Lung (tissue), 12 donors: ENCODE results near the gene AFF1. TPM values are rescaled to one million over a fixed set of nuclear protein-coding genes. Genes with fewer than 3 reads are reported as not detected.

Experiments
- ATAC-seq: fragments of 200-7000 bp; cut with Tn5 transposase; one replicate; pipeline ENCODE4 v1.9.1; 2020; ENCODE audit warnings: moderate number of reproducible peaks; ENCODE audit not compliant: insufficient read depth, low FRiP score
- DNase-seq, 3 donors: peaks; one replicate each; pipeline ENCODE4 v3.0.0-alpha.2; 2013 to 2017
- H3K27ac ChIP-seq, 2 donors: one replicate each; pipeline ENCODE4 v1.5.1; 2013; ENCODE audit warnings: mild to moderate bottlenecking in 2 of 2, moderate library complexity in 2 of 2, control low read depth in 1 of 2, inconsistent platforms in 1 of 2, low read depth in 1 of 2, low read length in 1 of 2
- H3K27me3 ChIP-seq, 3 donors: one replicate each; pipeline ENCODE4 v1.5.1; 2013; ENCODE audit warnings: low read length in 2 of 3; ENCODE audit not compliant: control insufficient read depth in 3 of 3, insufficient read depth in 3 of 3
- H3K36me3 ChIP-seq, 4 donors: one replicate each; pipeline ENCODE4 v1.5.1; 2013; ENCODE audit warnings: low read length in 4 of 4, mild to moderate bottlenecking in 1 of 4, moderate library complexity in 1 of 4; ENCODE audit not compliant: control insufficient read depth in 4 of 4, insufficient read depth in 4 of 4
- H3K4me1 ChIP-seq, 5 donors: one replicate each; pipeline ENCODE4 v1.5.1; 2013; ENCODE audit warnings: low read length in 5 of 5, mild to moderate bottlenecking in 2 of 5, moderate library complexity in 1 of 5; ENCODE audit not compliant: control insufficient read depth in 5 of 5, insufficient read depth in 5 of 5
- H3K4me3 ChIP-seq: one replicate; pipeline ENCODE4 v1.5.1; 2013; ENCODE audit warnings: mild to moderate bottlenecking, control low read depth, moderate library complexity
- H3K9ac ChIP-seq, 2 donors: one replicate each; pipeline ENCODE4 v1.5.1; 2013; ENCODE audit warnings: low read length in 2 of 2, control low read depth in 1 of 2; ENCODE audit not compliant: insufficient read depth in 1 of 2
- H3K9me3 ChIP-seq, 4 donors: one replicate each; pipeline ENCODE4 v1.5.1; 2013; ENCODE audit warnings: low read length in 3 of 4, mild to moderate bottlenecking in 1 of 4, moderate library complexity in 1 of 4; ENCODE audit not compliant: control insufficient read depth in 4 of 4, insufficient read depth in 3 of 4
- CTCF ChIP-seq: IDR thresholded peaks from 2 replicates; pipeline ENCODE4 v1.5.1; 2012; ENCODE audit warnings: mild to moderate bottlenecking; ENCODE audit errors: control extremely low read depth, extremely low read depth
- WGBS, 2 donors: extraction: QIAGEN DNeasy Blood & Tissue Kit; methylation state at CpG; one replicate each; pipeline ENCODE4 v1.1.7; 2013; 5-methylcytosine and 5-hydroxymethylcytosine counted together
- polyA plus RNA-seq, 2 donors: library from polyadenylated mRNA; stranded (reverse); fragments of 200-250 nt; gene quantifications; one replicate each; pipeline ENCODE4 v1.2.1, GENCODE V29; 2013
- total RNA-seq, 2 donors: library from RNA; depleted of rRNA in 1 of 2; stranded (reverse); fragments of >200 nt in 1 of 2; gene quantifications; one replicate each; pipeline ENCODE4 v1.2.1, GENCODE V29; 2014 to 2021
- donor health status: control.
- donor health status: control.
- donor health status: Bipolar disorder and iron deficiency.
- donor health status: healthy.
- donor health status: DM: yes; HTN: yes; CAD: no.

The AFF1 gene
- total and polyA plus RNA-seq, 4 donors = 9.5 to 79.0 (median 35.8) TPM

DNA sequence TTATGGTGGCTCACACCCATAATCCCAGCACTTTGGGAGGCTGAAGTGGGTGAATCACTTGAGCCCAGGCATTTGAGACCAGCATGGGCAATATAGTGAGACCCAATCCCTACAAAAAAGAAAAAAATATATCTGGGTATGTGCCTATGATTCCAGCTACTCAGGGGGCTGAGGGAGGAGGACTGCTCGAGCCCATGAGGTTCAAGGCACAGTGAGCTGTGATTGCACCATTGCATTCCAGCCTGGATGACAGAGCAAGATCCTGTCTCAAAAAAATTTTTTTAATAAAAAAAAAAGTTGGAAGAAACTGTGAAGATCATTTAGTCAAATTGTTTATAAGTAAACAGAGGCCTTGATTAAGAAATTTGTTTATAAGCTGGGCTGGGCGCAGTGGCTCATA lies 246.0 kb downstream of the AFF1 start:
- WGBS, 2 donors = 95% methylated on average over 2 of the region's 2 CpGs
- no peak overlapping the region for H3K9ac ChIP-seq
- no peaks in the 10 kb centered on the region for H3K4me1 ChIP-seq
- DNase-seq = no peak
- H3K27ac ChIP-seq = no peak overlapping the region
- ATAC-seq = no peak
- no peaks in the 10 kb centered on the region for H3K9me3 ChIP-seq
- TF ChIP-seq CTCF = no peak
- H3K4me3 ChIP-seq = no peak overlapping the region
- no peaks in the 10 kb centered on the region for H3K27me3 ChIP-seq
- peaks cover 0 to 2% (median under 1%) of the 10 kb centered on the region in 4 donors for H3K36me3 ChIP-seq

- DNase-seq (no peak), ATAC-seq (no peak)
- H3K4me3 ChIP-seq = no peak overlapping the region
- H3K36me3 ChIP-seq = no peaks in the 10 kb centered on the region
- H3K27me3 ChIP-seq = no peaks in the 10 kb centered on the region
- H3K4me1 ChIP-seq = peaks cover 0 to 8% (median 0%) of the 10 kb centered on the region in 5 donors
- TF ChIP-seq CTCF = no peak
- 92 to 96% methylated on average over 5 of the region's 5 CpGs for WGBS, 2 donors
- H3K27ac ChIP-seq = no peak overlapping the region
- H3K9ac ChIP-seq = no peak overlapping the region
- peaks cover 0 to 2% (median 0%) of the 10 kb centered on the region in 4 donors for H3K9me3 ChIP-seq
These were observed 250.5 kb downstream of the AFF1 start for GRCh38 chr4:87185146-87185870.

DNA sequence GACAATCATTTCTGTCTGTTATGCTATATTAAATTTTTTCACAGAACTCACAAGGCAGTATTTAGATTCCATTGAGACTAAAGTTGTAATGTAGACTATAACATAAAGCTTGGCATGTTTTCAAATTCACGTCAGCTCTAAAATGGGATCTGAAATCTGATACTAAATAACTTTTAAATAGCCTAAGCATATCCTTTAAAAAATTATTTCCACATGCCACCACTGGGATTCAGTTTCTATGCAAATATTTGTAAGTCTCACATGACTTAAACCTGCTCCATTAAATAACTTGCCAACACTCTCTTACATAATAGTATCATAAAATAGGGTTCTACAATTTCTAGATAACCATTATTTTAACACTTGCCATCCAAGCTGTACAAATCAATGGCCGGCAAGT lies 253.2 kb downstream of the AFF1 start:
- ATAC-seq (no peak), DNase-seq (peak in 2 of 3 donors; percentile 69 to 78)
- Histone ChIP-seq H3K27me3 (no peaks in the 10 kb centered on the region), H3K9ac (no peak overlapping the region), H3K4me3 (no peak overlapping the region), H3K4me1 (peaks cover 0 to 8% (median 0%) of the 10 kb centered on the region in 5 donors), H3K27ac (no peak overlapping the region), H3K9me3 (peaks cover 0 to 2% (median 0%) of the 10 kb centered on the region in 4 donors), H3K36me3 (peaks cover 0 to 4% (median 0%) of the 10 kb centered on the region in 4 donors)
- 72 to 79% methylated on average over 2 of the region's 2 CpGs for WGBS, 2 donors
- no peak for TF ChIP-seq CTCF
